Stimulated activated naive CD8-positive, alpha-beta T cell treated with anti-CD3 and anti-CD28 coated beads, Interleukin-15, amount 100 ng/mL, for 72 hours (primary cell): ENCODE results near the gene IFITM2.
A peak's percentile ranks its signal among the peaks of the same experiment; 100 is the strongest.
"Not testable (repeated sequence)": the region's sequence is repeated elsewhere in the genome, so short reads cannot be mapped to it uniquely, and the experiment has no call there.

Experiments
- ATAC-seq: fragments of 150-1000 bp; cut with Tn5 transposase; 2 replicates; pipeline ENCODE4 v1.10.0; 2021; ENCODE audit warnings: mild to moderate bottlenecking, moderate library complexity
- DNase-seq, 2 donors: peaks; one replicate each; pipeline ENCODE4 v3.0.0; 2021 to 2022
- H3K27ac Mint-ChIP-seq, 2 donors: one replicate each; pipeline ENCODE4 v1.8.0; 2022; ENCODE audit warnings: mild to moderate bottlenecking in 2 of 2, mixed read lengths in 2 of 2, moderate library complexity in 2 of 2
- H3K27me3 Mint-ChIP-seq: one replicate; pipeline ENCODE4 v1.8.0; 2022; ENCODE audit warnings: mixed read lengths
- H3K4me1 Mint-ChIP-seq: one replicate; pipeline ENCODE4 v1.8.0; 2022; ENCODE audit warnings: mild to moderate bottlenecking, mixed read lengths
- H3K4me3 Mint-ChIP-seq, 2 donors: one replicate each; pipeline ENCODE4 v1.8.0; 2022; ENCODE audit warnings: mild to moderate bottlenecking in 2 of 2, mixed read lengths in 2 of 2, moderate library complexity in 1 of 2
- H3K9me3 Mint-ChIP-seq, 2 donors: one replicate each; pipeline ENCODE4 v1.8.0; 2022; ENCODE audit warnings: mixed read lengths in 2 of 2

The IFITM2 gene

DNA sequence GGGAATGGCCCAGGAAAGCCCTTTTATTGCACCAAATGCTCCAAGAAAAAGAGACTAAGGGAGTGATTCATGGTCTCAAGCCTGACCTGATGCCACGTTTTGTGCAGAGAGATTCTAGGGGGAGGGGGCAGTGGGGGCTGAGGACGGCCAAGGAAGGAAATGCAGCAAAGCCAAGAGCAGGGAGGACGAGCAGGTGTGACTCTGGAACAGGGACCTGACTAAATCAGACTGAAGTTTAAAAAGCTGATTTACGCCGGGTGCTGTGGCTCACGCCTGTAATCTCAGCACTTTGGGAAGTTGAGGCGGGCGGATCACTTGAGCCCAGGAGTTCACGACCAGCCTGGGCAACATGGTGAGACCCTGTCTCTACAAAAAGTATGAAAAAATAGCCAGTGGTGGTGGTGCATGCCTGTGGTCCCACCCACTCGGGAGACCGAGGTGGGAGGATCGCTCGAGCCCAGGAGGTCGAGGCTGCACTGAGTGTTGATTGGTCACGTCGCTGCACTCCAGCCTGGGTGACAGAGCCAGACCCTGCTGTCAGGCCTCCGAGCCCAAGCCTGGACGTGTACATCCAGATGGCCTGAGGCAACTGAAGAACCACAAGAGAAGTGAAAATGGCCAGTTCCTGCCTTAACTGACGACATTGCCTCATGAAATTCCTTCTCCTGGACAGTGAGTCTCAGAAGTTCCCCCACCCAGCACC, 23.9 kb downstream of the IFITM2 start:
- DNase-seq (peak in 1 of 2 donors; percentile 9), ATAC-seq (no peak)
- H3K27ac Mint-ChIP-seq, result peak overlapping the region in 1 of 2 donors; percentile 27
- peak overlapping the region; percentile 78 to 80 for H3K4me3 Mint-ChIP-seq
- H3K4me1 Mint-ChIP-seq, result peaks cover 84% of the 10 kb centered on the region
- no peaks in the 10 kb centered on the region for H3K27me3 Mint-ChIP-seq
- H3K9me3 Mint-ChIP-seq, result no peaks in the 10 kb centered on the region

DNA sequence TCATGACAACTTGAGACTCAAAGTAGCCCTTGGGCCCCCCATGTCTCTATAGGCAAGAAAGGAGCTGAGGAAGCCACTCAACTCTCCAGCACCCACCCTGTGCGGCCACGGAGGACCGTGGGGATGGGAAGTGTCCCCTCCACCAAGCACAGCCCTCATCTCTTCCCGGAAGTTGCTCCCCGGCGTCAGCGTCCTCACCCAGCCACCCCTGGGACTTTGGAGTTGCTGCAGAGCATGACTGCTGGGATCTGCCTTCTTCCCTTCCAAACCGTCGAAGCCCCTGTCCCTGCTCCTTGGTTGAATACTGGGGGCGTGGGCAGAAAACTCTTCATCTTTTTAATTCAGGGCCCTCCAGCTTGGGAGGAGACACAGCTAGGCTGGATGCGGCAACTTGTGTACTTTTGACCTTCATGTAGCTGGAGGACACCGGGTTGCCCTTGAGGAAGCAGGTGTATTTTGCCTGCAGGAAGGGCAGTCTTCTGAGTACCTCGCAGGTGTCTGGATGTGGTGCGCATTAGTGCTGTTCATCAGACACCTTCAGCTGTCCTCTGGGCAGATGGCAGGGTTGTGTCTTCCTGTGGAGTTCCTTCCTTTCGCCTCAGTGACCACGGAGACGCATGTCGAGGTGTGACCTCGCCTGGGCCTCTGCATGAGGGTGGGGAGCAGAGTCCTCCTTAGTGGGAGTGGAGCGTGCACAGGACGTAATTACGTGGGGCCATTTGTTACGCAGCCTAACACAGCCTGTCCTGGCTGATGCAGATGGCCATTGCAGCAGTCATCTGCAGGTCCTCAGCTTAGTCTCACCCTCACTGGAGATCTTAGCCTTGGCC, 25.2 kb downstream of the IFITM2 start:
- Mint-ChIP-seq H3K27ac (peak overlapping the region in 1 of 2 donors; percentile 67), H3K4me1 (peaks cover 80% of the 10 kb centered on the region), H3K27me3 (no peaks in the 10 kb centered on the region), H3K4me3 (peak overlapping the region in 1 of 2 donors; percentile 0), H3K9me3 (no peaks in the 10 kb centered on the region)
- DNase-seq (peak in 1 of 2 donors; percentile 4), ATAC-seq (no peak)

DNA sequence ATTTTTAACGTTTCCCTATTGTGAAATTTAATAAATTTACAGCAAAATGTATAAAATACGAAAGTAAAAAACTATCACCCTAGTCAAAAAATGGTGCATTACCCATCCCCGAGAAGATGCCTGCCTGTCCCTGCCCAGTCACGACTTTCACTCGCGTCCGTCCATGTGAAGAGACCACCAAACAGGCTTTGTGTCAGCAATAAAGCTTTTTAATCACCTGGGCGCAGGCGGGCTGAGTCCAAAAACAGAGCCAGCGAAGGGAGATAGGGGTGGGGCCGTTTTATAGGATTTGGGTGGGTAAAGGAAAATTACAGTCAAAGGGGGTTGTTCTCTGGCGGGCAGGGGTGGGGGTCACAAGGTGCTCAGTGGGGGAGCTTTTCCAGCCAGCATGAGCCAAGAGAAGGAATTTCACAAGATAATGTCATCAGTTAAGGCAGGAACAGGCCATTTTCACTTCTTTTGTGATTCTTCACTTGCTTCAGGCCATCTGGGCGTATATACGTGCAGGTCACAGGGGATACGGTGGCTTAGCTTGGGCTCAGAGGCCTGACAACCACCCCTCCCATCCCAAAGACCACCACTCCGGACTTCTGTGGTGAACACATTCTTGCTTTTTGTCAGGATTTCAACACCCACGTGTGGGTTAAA, 26.1 kb downstream of the IFITM2 start:
- not testable (repeated sequence) for H3K4me3 Mint-ChIP-seq, H3K9me3 Mint-ChIP-seq, H3K27ac Mint-ChIP-seq, H3K27me3 Mint-ChIP-seq, ATAC-seq
- peaks cover 75% of the 10 kb centered on the region for H3K4me1 Mint-ChIP-seq
- DNase-seq, result peak in 1 of 2 donors; percentile 2

DNA sequence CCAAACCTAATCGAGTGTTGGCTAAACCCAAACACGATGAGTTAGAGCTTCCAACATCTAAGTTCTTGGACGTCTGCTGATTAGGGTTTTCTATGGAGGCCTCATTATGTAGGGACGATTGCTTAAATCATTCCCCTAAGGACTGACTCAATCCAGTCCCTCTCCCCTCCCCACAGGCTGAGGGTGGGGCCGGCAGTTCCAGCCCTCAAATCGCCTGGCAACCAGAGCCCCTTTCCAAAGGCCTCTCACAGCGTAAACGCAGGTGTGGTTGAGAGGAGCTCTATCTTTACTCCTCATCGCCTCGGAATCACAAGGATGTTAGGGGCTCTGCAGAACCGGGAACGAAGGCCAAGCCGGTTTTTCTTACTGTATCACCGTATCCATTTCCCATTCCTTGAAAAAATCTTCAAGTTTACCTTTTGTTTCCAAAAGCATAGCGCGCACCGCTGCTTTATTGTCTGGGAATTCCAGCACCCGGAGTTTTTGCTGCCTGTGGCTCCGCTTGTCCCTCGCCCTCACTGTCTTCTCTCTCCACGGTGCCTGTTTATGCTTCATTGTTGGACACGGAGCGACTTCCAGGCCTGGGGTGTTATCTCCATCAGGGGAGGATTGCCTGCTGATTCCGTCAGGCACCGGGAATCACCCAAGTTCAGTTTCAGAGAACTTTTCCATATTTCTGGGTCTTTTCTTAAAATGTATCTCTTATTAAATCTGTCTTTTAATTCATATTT, 26.8 kb downstream of the IFITM2 start:
- H3K4me1 Mint-ChIP-seq, result peaks cover 68% of the 10 kb centered on the region
- H3K4me3 Mint-ChIP-seq, result no peak overlapping the region
- H3K27me3 Mint-ChIP-seq, result no peaks in the 10 kb centered on the region
- no peak overlapping the region for H3K27ac Mint-ChIP-seq
- ATAC-seq, result no peak
- DNase-seq, result peak in 1 of 2 donors; percentile 5
- H3K9me3 Mint-ChIP-seq, result no peaks in the 10 kb centered on the region

GRCh38 chr11:335779-336658, 28.4 kb downstream of the IFITM2 start:
- peaks cover 59% of the 10 kb centered on the region for H3K4me1 Mint-ChIP-seq
- ATAC-seq, result no peak
- H3K4me3 Mint-ChIP-seq, result no peak overlapping the region
- peak overlapping the region in 1 of 2 donors; percentile 20 for H3K27ac Mint-ChIP-seq
- H3K9me3 Mint-ChIP-seq, result peaks cover 0 to 6% of the 10 kb centered on the region in 2 donors
- DNase-seq, result no peak
- H3K27me3 Mint-ChIP-seq, result no peaks in the 10 kb centered on the region

- Mint-ChIP-seq H3K9me3 (peaks cover 0 to 8% of the 10 kb centered on the region in 2 donors), H3K4me3 (no peak overlapping the region), H3K27me3 (no peaks in the 10 kb centered on the region), H3K4me1 (peaks cover 59% of the 10 kb centered on the region), H3K27ac (no peak overlapping the region)
- DNase-seq, result no peak
- ATAC-seq, result no peak
These were observed 29.1 kb downstream of the IFITM2 start for GRCh38 chr11:336659-337198.

GRCh38 chr11:337711-338110, 30.1 kb downstream of the IFITM2 start:
- DNase-seq, result no peak
- Mint-ChIP-seq H3K27me3 (no peaks in the 10 kb centered on the region), H3K9me3 (peaks cover 0 to 8% of the 10 kb centered on the region in 2 donors), H3K4me3 (no peak overlapping the region), H3K4me1 (peaks cover 59% of the 10 kb centered on the region), H3K27ac (no peak overlapping the region)
- no peak for ATAC-seq

GRCh38 chr11:339963-340362, 32.3 kb downstream of the IFITM2 start:
- Mint-ChIP-seq H3K4me1 (peaks cover 50% of the 10 kb centered on the region), H3K27me3 (no peaks in the 10 kb centered on the region), H3K27ac (no peak overlapping the region), H3K9me3 (peaks cover 0 to 8% of the 10 kb centered on the region in 2 donors), H3K4me3 (no peak overlapping the region)
- ATAC-seq (no peak), DNase-seq (no peak)

- no peak for ATAC-seq
- Mint-ChIP-seq H3K27ac (no peak overlapping the region), H3K27me3 (no peaks in the 10 kb centered on the region), H3K4me3 (no peak overlapping the region), H3K9me3 (peaks cover 0 to 8% of the 10 kb centered on the region in 2 donors), H3K4me1 (peaks cover 43% of the 10 kb centered on the region)
- DNase-seq, result no peak
These were observed 33.2 kb downstream of the IFITM2 start for GRCh38 chr11:340539-341512.

DNA sequence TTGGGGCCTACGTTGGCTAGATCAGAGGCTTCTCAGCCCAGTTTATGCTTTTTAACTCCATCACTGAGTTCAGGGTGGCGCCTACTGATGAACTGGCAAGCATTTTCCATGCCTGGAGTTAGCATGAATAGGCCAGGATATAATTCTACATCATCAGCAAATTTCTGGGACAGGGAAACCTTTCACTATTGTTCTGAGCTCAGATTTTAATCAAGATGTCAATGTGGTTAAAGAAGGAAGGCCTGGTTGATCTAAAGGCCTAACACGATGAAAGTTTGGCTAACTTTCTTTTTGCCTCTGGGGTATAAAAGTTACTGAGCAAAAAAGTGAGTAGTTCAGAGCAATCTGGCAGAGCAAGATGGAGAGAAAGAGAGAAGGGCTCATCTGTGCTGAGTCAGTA, 34.7 kb downstream of the IFITM2 start:
- Mint-ChIP-seq H3K27me3 (no peaks in the 10 kb centered on the region), H3K4me3 (no peak overlapping the region), H3K27ac (no peak overlapping the region), H3K4me1 (peaks cover 28% of the 10 kb centered on the region), H3K9me3 (peaks cover 0 to 8% of the 10 kb centered on the region in 2 donors)
- no peak for DNase-seq
- ATAC-seq, result no peak

GRCh38 chr11:344836-345578, 37.4 kb downstream of the IFITM2 start:
- no peak for DNase-seq
- Mint-ChIP-seq H3K4me3 (no peak overlapping the region), H3K9me3 (peaks cover 0 to 8% of the 10 kb centered on the region in 2 donors), H3K27me3 (no peaks in the 10 kb centered on the region), H3K27ac (peak overlapping the region in 1 of 2 donors; percentile 55), H3K4me1 (peaks cover 30% of the 10 kb centered on the region)
- no peak for ATAC-seq

DNA sequence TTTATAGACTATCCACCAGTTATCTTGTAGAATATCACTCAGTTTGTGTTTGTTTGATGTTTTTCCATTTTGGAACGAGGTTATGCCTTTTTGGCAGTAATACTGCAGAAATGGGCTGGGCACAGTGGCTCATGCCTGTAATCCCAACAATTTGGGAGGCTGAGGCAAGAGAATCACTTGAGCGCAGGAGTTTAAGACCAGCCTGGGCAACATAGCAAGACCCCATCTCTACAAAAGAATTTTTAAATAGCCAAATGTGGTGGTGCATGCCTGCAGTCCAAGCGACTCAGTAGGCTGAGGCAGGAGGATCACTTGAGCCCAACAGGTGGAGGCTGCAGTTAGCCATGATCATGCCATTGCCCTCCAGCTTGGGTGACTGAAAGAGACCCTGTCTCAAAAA, 38.9 kb downstream of the IFITM2 start:
- H3K27me3 Mint-ChIP-seq, result no peaks in the 10 kb centered on the region
- peaks cover 32% of the 10 kb centered on the region for H3K4me1 Mint-ChIP-seq
- DNase-seq (no peak), ATAC-seq (no peak)
- H3K4me3 Mint-ChIP-seq, result no peak overlapping the region
- peak overlapping the region in 1 of 2 donors; percentile 71 for H3K27ac Mint-ChIP-seq
- no peaks in the 10 kb centered on the region for H3K9me3 Mint-ChIP-seq
